ENCODE measurements around the gene PCDHA9. TPM values are rescaled to one million over a fixed set of nuclear protein-coding genes. Genes with fewer than 3 reads are reported as not detected.
"Not testable (repeated sequence)": the region's sequence is repeated elsewhere in the genome, so short reads cannot be mapped to it uniquely, and the experiment has no call there.

Gene PCDHA9
- total and polyA plus RNA-seq, 2 donors = not detected

- not testable (repeated sequence) for H3K27me3 ChIP-seq (ENCODE audit: control insufficient read depth in 2 of 2, insufficient read depth in 1 of 2, low read length in 1 of 2); H3K4me3 ChIP-seq (ENCODE audit: low read length in 2 of 2); H3K4me1 ChIP-seq (ENCODE audit: control insufficient read depth in 2 of 2, insufficient read depth in 2 of 2, low read length in 2 of 2); H3K36me3 ChIP-seq (ENCODE audit: control insufficient read depth in 2 of 2, insufficient read depth in 2 of 2, low read length in 1 of 2); DNase-seq (ENCODE audit: low read depth in 6 of 9, low spot score in 9 of 9); H3K27ac ChIP-seq (ENCODE audit: low read depth in 1 of 2, low read length in 1 of 2)
- peaks cover 4 to 12% of the 10 kb centered on the region in 2 donors for H3K9me3 ChIP-seq (ENCODE audit: control insufficient read depth in 2 of 2, insufficient read depth in 1 of 2, low read length in 1 of 2)
- 58% methylated on average over 106 of the region's 106 CpGs for WGBS
Measured at GRCh38 chr5:140829511-140830501, 18.4 kb upstream of the PCDHA9 start.

GRCh38 chr5:140833993-140834392 lies 14.2 kb upstream of the PCDHA9 start, which contains the start of gene PCDHA7:
TSS of gene PCDHA7 (plus strand) at chr5:140834269. CDS start at chr5:140834384, 115 bp downstream.
- H3K27ac ChIP-seq (ENCODE audit: low read depth in 1 of 2, low read length in 1 of 2) = no peak within 1 kb of the TSS
- H3K9me3 ChIP-seq (ENCODE audit: control insufficient read depth in 2 of 2, insufficient read depth in 1 of 2, low read length in 1 of 2) = peaks cover 9 to 24% of the 10 kb centered on the region in 2 donors
- no peaks in the 10 kb centered on the region for H3K4me1 ChIP-seq (ENCODE audit: control insufficient read depth in 2 of 2, insufficient read depth in 2 of 2, low read length in 2 of 2)
- no peaks in the 10 kb centered on the region for H3K36me3 ChIP-seq (ENCODE audit: control insufficient read depth in 2 of 2, insufficient read depth in 2 of 2, low read length in 1 of 2)
- no peak for DNase-seq (ENCODE audit: low read depth in 6 of 9, low spot score in 9 of 9)
- WGBS = 17% methylated on average over 8 of the region's 8 CpGs
- peaks cover 0 to 8% of the 10 kb centered on the region in 2 donors for H3K27me3 ChIP-seq (ENCODE audit: control insufficient read depth in 2 of 2, insufficient read depth in 1 of 2, low read length in 1 of 2)
- no peak within 1 kb of the TSS for H3K4me3 ChIP-seq (ENCODE audit: low read length in 2 of 2)

DNA sequence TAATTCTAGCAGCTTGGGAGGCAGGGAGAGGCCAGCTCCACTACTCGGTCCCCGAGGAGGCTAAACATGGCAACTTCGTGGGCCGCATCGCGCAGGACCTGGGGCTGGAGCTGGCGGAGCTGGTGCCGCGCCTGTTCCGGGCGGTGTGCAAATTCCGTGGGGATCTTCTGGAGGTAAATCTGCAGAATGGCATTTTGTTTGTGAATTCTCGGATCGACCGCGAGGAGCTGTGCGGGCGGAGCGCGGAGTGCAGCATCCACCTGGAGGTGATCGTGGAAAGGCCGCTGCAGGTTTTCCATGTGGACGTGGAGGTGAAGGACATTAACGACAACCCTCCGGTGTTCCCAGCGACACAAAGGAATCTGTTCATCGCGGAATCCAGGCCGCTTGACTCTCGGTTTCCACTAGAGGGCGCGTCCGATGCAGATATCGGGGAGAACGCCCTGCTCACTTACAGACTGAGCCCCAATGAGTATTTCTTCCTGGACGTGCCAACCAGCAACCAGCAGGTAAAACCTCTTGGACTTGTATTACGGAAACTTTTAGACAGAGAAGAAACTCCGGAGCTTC lies 13.7 kb upstream of the PCDHA9 start:
- H3K9me3 ChIP-seq (ENCODE audit: control insufficient read depth in 2 of 2, insufficient read depth in 1 of 2, low read length in 1 of 2) = peaks cover 8 to 24% of the 10 kb centered on the region in 2 donors
- not testable (repeated sequence) for H3K27me3 ChIP-seq (ENCODE audit: control insufficient read depth in 2 of 2, insufficient read depth in 1 of 2, low read length in 1 of 2)
- WGBS = 36% methylated on average over 26 of the region's 38 CpGs

GRCh38 chr5:140835622-140836510 lies 12.3 kb upstream of the PCDHA9 start:
- no peaks in the 10 kb centered on the region for H3K36me3 ChIP-seq (ENCODE audit: control insufficient read depth in 2 of 2, insufficient read depth in 2 of 2, low read length in 1 of 2)
- H3K4me3 ChIP-seq (ENCODE audit: low read length in 2 of 2) = no peak overlapping the region
- peaks cover 5 to 17% of the 10 kb centered on the region in 2 donors for H3K9me3 ChIP-seq (ENCODE audit: control insufficient read depth in 2 of 2, insufficient read depth in 1 of 2, low read length in 1 of 2)
- H3K27me3 ChIP-seq (ENCODE audit: control insufficient read depth in 2 of 2, insufficient read depth in 1 of 2, low read length in 1 of 2) = peaks cover 0 to 7% of the 10 kb centered on the region in 2 donors
- 59% methylated on average over 103 of the region's 103 CpGs for WGBS
- H3K27ac ChIP-seq (ENCODE audit: low read depth in 1 of 2, low read length in 1 of 2) = no peak overlapping the region
- no peaks in the 10 kb centered on the region for H3K4me1 ChIP-seq (ENCODE audit: control insufficient read depth in 2 of 2, insufficient read depth in 2 of 2, low read length in 2 of 2)
- no peak for DNase-seq (ENCODE audit: low read depth in 6 of 9, low spot score in 9 of 9)

More for the DNA sequence above, 13.7 kb upstream of the PCDHA9 start:
- H3K4me1 ChIP-seq (ENCODE audit: control insufficient read depth in 2 of 2, insufficient read depth in 2 of 2, low read length in 2 of 2); H3K36me3 ChIP-seq (ENCODE audit: control insufficient read depth in 2 of 2, insufficient read depth in 2 of 2, low read length in 1 of 2); H3K4me3 ChIP-seq (ENCODE audit: low read length in 2 of 2); DNase-seq (ENCODE audit: low read depth in 6 of 9, low spot score in 9 of 9); H3K27ac ChIP-seq (ENCODE audit: low read depth in 1 of 2, low read length in 1 of 2): not testable (repeated sequence)

- H3K36me3 ChIP-seq (ENCODE audit: control insufficient read depth in 2 of 2, insufficient read depth in 2 of 2, low read length in 1 of 2) = no peaks in the 10 kb centered on the region
- H3K27ac ChIP-seq (ENCODE audit: low read depth in 1 of 2, low read length in 1 of 2) = no peak within 1 kb of the TSS
- peaks cover under 1 to 20% of the 10 kb centered on the region in 2 donors for H3K9me3 ChIP-seq (ENCODE audit: control insufficient read depth in 2 of 2, insufficient read depth in 1 of 2, low read length in 1 of 2)
- DNase-seq (ENCODE audit: low read depth in 6 of 9, low spot score in 9 of 9) = no peak
- no peak within 1 kb of the TSS for H3K4me3 ChIP-seq (ENCODE audit: low read length in 2 of 2)
- WGBS = 28% methylated on average over 47 of the region's 47 CpGs
- H3K27me3 ChIP-seq (ENCODE audit: control insufficient read depth in 2 of 2, insufficient read depth in 1 of 2, low read length in 1 of 2) = peaks cover 0 to 2% of the 10 kb centered on the region in 2 donors
- no peaks in the 10 kb centered on the region for H3K4me1 ChIP-seq (ENCODE audit: control insufficient read depth in 2 of 2, insufficient read depth in 2 of 2, low read length in 2 of 2)
Measured at GRCh38 chr5:140840978-140841962, 6.9 kb upstream of the PCDHA9 start, which contains the start of gene PCDHA8. TSS of gene PCDHA8 (plus strand) at chr5:140841187. CDS start at chr5:140841322, 135 bp downstream.

GRCh38 chr5:140842798-140843733 lies 5.1 kb upstream of the PCDHA9 start:
- Histone ChIP-seq H3K4me3 (ENCODE audit: low read length in 2 of 2) (no peak overlapping the region), H3K27me3 (ENCODE audit: control insufficient read depth in 2 of 2, insufficient read depth in 1 of 2, low read length in 1 of 2) (no peaks in the 10 kb centered on the region), H3K4me1 (ENCODE audit: control insufficient read depth in 2 of 2, insufficient read depth in 2 of 2, low read length in 2 of 2) (no peaks in the 10 kb centered on the region), H3K36me3 (ENCODE audit: control insufficient read depth in 2 of 2, insufficient read depth in 2 of 2, low read length in 1 of 2) (no peaks in the 10 kb centered on the region), H3K27ac (ENCODE audit: low read depth in 1 of 2, low read length in 1 of 2) (no peak overlapping the region), H3K9me3 (ENCODE audit: control insufficient read depth in 2 of 2, insufficient read depth in 1 of 2, low read length in 1 of 2) (peaks cover 0 to 18% of the 10 kb centered on the region in 2 donors)
- 58% methylated on average over 87 of the region's 87 CpGs for WGBS
- no peak for DNase-seq (ENCODE audit: low read depth in 6 of 9, low spot score in 9 of 9)

- peaks cover 3 to 18% of the 10 kb centered on the region in 2 donors for H3K9me3 ChIP-seq (ENCODE audit: control insufficient read depth in 2 of 2, insufficient read depth in 1 of 2, low read length in 1 of 2)
- H3K4me1 ChIP-seq (ENCODE audit: control insufficient read depth in 2 of 2, insufficient read depth in 2 of 2, low read length in 2 of 2); H3K27me3 ChIP-seq (ENCODE audit: control insufficient read depth in 2 of 2, insufficient read depth in 1 of 2, low read length in 1 of 2); H3K27ac ChIP-seq (ENCODE audit: low read depth in 1 of 2, low read length in 1 of 2); H3K36me3 ChIP-seq (ENCODE audit: control insufficient read depth in 2 of 2, insufficient read depth in 2 of 2, low read length in 1 of 2); H3K4me3 ChIP-seq (ENCODE audit: low read length in 2 of 2); DNase-seq (ENCODE audit: low read depth in 6 of 9, low spot score in 9 of 9): not testable (repeated sequence)
- WGBS = 60% methylated on average over 101 of the region's 101 CpGs
Measured at GRCh38 chr5:140849831-140850634, 1.9 kb downstream of the PCDHA9 start.
